ENCODE results near the gene PHTF2.
"Not testable (repeated sequence)": the region's sequence is repeated elsewhere in the genome, so short reads cannot be mapped to it uniquely, and the experiment has no call there.

Gene PHTF2

DNA sequence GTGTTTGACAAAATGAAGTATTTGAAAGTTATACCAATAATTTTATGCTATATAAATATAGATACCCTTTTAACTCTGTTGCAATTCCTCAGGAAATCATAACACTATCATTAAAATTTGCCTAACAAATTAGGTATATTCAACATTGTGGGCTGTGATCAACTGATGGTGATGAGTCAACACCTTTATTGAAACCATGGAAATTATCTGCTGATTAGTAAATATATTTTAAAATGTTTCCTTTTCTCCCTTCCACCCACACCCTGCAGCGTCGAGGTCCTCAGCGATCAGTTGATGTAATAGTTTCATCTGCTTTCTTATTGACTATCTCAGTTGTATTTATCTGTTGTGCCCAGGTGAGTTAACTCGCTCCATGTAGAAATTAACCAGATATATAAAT lies 143.9 kb downstream of the PHTF2 start:
- DNase-seq = no peak

DNA sequence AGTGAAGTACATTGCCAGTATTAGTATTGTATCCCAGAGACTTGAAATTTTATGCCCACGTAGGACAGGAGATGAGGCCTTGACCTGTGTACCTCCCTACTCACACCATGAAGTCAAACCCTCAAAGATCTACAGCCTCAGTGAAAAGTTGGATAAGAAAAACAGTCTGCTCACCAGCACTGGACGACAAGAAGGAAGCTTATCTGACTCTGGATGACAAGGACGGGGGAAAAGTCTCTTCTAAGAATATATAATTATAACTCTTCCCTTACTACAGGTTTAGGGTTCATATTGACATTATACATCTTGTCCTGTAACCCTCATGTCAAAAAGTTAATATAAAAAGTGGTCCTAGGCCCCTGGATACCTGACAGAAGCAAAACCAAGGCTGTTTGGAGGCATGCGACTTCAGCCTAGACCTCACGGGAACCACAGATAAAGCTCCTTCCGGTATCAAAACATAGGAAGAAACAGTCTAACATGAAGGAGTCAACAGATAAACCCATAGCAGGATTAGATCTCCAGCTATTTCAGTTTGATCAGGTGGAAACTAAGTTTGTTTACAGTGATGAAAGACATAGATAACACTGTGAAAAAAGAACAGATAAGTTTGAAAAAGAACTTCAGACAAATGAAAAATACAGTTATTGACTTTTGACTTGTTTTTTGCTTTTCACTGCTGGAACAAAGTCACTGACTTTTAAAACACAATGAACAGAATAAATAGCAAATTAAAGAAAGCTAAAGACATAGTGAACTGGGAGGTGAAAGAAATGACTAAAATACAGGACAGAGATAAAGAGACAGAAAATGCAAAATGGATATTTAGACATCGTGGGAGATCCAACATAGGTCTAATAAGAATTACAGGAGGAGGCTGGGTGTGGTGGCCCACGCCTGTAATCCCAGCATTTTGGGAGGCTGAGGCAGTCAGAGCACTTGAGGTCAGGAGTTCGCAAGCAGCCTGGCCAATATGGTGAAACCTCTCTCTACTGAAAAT lies 145.9 kb downstream of the PHTF2 start:
- no peak for DNase-seq

GRCh38 chr7:77950548-77950947 lies 152.0 kb downstream of the PHTF2 start:
- no peak for DNase-seq

DNA sequence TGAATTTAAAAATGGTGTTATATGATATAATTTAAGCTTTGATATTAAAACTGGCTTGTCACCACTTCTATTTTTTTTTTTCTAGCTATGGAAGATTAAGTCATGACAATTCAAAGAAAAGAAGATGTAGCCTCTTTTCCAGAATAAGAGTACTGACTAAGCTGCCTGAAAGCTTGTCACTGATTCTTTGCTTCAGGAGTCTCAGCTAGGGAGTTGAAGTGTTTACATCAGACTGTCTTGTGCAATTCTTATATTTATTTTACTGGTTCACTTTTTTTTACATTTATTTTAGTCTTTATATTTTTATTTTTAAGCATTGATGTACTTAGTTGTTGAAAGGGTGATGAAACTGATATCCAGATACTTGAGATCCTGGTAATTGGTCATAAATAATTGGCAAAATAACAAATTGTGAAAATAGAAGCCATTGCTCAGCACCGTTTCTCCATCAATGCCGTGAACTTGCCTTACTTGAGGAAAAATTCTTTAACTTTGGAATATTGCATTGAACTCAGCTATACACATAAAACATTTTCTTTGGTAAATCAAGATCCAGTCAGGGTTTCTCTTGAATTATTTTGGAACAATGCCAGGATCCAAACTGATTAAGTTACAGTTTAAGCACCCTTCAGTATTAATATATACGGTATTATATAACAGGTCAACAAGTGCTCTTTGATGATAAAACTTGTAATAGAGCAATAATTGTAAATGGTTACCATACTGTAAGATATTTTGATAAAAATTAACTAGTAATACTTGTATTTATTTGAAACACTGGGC lies 156.4 kb downstream of the PHTF2 start:
- no peak for DNase-seq

DNA sequence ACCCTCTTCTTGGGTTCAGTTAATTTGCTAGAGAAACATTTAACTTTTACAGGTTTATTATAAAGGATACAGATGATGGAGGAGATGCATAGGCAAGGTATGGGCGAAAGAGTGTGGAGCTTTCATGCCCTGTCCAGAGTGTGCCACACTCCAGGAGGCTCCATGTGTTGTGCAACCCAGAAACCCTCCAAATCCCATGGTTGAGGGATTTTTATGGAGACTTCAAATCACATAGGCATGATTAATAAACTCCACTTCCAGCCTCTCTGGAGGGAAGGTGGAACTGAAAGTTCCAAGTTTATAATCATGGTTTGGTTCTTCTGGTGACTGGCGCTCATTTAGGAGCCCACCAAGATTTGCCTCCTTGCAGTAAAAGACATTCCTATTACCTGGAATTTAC lies 159.9 kb downstream of the PHTF2 start:
- no peak for DNase-seq

GRCh38 chr7:77959080-77959479 lies 160.5 kb downstream of the PHTF2 start:
- DNase-seq = no peak

DNA sequence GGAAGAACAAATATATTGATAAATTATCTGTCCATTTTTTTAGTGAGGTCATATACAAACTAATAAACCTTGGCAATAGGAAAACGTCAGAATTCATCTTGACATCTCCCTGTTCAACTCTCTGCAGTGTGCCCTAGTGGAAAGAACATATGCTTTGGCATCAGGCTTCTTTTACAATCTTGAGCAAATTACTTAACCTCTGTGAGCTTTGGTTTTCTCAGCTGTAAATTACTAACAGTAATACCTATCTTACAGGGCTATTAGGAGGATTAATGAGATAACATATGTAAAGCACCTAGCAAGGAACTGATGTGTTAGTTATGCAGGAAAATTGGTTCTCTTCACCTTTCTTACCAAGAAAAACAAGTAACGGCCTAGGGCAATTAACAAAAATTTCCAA lies 161.8 kb downstream of the PHTF2 start:
- no peak for DNase-seq

DNA sequence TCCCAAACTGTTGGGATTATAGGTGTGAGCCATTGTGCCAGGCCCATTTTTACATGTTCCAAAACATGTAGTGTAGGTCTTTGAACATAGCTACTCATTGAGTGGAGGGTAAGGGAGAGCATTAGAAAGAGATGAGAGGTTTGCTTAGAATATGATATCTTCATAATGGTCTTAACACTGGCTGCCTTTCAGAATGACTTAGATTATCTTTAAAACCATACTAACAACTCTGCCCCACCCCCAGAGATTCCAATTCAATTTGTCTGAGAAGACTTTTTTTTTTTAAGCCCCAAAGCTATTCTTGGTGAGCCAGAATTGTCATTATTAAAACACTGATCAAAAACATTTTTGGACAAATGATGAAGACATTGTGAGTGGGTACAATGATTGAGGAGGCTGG lies 168.9 kb downstream of the PHTF2 start:
- DNase-seq = no peak

GRCh38 chr7:77971726-77972125 lies 173.2 kb downstream of the PHTF2 start:
- no peak for DNase-seq

GRCh38 chr7:77975672-77976480 lies 177.3 kb downstream of the PHTF2 start:
- DNase-seq = no peak

- DNase-seq = no peak
These were observed 180.6 kb downstream of the PHTF2 start for GRCh38 chr7:77979219-77979618.

GRCh38 chr7:77980087-77980713 lies 181.6 kb downstream of the PHTF2 start:
- DNase-seq = no peak

DNA sequence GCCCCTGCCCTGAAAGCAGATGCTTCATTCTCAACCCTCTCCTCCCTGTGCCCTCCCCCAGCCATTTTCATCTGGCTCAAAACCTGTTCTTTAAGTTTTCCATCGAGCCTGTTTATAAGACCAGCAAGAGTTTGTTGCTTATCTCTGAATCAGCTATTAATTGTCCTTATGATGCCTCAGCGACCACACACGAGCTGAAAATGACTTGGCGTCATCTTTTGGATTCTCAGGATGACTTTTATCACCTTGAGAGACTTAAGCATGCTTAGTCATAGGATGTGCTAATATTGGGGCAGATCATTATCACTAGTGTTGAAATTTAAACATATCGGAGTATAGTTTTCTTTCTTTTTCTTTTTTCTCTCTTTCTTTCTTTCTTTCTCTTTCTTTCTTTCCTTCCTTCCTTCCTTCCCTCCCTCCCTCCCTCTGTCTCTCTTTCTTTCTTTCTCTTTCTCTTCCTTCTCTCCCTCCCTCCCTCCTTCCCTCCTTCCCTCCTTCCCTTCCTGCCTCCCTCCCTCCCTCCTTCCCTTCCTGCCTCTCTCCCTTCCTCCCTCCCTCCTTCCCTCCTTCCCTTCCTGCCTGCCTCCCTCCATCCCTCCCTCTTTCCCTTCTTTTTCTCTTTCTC lies 184.5 kb downstream of the PHTF2 start:
- DNase-seq = no peak

- DNase-seq = no peak
These were observed 185.4 kb downstream of the PHTF2 start for GRCh38 chr7:77983973-77984372.

DNA sequence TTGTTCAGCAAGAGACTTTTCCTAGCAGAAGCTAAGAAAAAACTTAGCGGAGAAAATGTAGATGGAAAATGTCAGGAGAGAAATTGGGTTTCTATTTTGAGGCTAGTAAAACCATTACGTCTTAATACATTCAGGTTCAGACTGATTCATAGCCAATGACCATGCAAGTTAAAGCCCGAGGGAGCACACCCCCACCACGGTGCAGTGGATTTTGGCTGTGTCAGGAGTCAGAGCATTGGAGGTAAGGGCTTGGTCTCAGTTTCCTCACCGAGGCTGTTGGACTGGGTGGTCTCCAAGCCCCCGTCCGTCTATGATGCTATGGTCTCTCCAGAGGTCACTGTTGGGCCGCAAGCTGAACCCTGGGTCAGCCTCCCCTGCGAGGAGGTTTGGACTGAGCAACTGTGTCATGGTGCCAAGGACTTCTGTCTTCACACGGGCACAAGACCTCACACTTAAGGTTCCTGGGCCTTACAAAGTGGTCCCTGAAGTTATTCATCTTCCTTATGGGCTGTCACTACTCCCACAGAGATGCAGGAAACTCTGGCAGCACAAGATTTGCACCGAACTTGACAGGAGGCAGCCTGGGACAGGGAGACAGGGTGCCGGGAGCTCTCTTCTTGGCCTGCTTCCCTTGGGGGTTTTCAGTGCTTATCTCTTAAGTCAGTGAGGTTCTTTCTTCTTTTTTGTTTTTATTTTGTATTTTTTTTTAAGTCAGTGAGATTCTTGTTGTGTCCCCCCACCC lies 186.8 kb downstream of the PHTF2 start:
- DNase-seq = no peak

GRCh38 chr7:77985974-77986339 lies 187.4 kb downstream of the PHTF2 start:
- no peak for DNase-seq

- DNase-seq = no peak
These were observed 191.5 kb downstream of the PHTF2 start for GRCh38 chr7:77989981-77990566.

DNA sequence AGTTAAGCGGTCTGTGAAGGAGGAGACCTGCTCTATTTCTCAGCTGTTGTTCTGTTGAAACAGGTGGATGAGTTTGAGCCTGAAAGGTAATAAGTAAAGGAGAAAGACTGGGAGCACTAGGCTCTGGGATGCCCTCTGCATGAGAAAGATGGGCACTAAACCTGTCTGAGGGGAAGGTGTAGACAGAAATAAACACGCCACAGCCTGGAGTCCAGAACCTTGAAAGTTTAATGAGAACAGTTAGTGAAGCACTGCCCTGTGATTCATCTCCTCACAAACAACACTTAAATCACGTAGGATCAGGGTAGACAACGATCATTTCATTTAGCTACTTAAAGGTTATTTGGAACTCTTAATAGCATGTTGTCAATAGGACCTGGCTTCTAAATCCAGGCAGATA lies 193.1 kb downstream of the PHTF2 start:
- DNase-seq = no peak

DNA sequence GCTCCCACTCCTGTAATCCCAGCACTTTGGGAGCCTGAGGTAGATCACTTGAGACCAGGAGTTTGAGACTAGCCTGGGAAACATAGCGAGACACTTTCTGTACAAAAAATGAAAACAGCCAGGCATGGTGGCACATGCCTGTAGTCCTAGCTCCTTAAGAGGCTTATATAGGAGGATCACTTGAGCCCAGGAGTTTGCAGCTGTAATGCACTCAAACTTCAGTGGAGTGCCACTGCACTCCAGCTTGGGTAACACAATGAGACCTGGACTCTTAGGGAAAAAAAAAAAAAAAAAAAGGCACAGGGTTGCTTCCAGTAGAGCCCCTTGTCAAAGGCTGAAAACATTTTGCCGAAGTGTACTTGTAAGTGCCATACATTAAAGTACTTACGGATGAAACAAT lies 195.3 kb downstream of the PHTF2 start:
- DNase-seq = no peak

GRCh38 chr7:77995717-77996116 lies 197.1 kb downstream of the PHTF2 start:
- DNase-seq = no peak

GRCh38 chr7:77999168-77999567 lies 200.6 kb downstream of the PHTF2 start:
- DNase-seq = not testable (repeated sequence)
